Keratinocyte (primary cell): ENCODE measurements around the gene WDR76. TPM values are rescaled to one million over a fixed set of nuclear protein-coding genes. Genes with fewer than 3 reads are reported as not detected.
"Not testable (repeated sequence)": the region's sequence is repeated elsewhere in the genome, so short reads cannot be mapped to it uniquely, and the experiment has no call there.

Experiments
- DNase-seq: peaks from one replicate; pipeline ENCODE4 v3.0.0-alpha.2; 2011; ENCODE audit warnings: low read depth, missing footprints, low spot score
- FAIRE-seq: peaks from 2 replicates; lab custom pipeline; 2011; peaks lifted over from hg19 to GRCh38; lab: Jason Lieb, UNC
- H2AFZ ChIP-seq: 2 replicates; pipeline ENCODE4 v1.6.0; 2012; ENCODE audit warnings: low read length, control low read depth, inconsistent platforms; ENCODE audit not compliant: control insufficient read depth
- H3K27ac ChIP-seq: 2 replicates; pipeline ENCODE4 v1.5.1; 2011; ENCODE audit warnings: low read length; ENCODE audit not compliant: control insufficient read depth, insufficient read depth
- H3K27me3 ChIP-seq: 3 replicates; pipeline ENCODE4 v1.6.0; 2011; ENCODE audit warnings: low read length; ENCODE audit not compliant: control insufficient read depth, insufficient read depth; ENCODE audit errors: extremely low read depth
- H3K36me3 ChIP-seq, 2 experiments: 2 replicates in 1 of 2; 3 replicates in 1 of 2; pipeline ENCODE4 v1.5.1; 2011; ENCODE audit warnings: low read length in 2 of 2, mild to moderate bottlenecking in 1 of 2; ENCODE audit not compliant: control insufficient read depth in 2 of 2, insufficient read depth in 2 of 2; ENCODE audit errors: extremely low read depth in 1 of 2
- H3K4me1 ChIP-seq: 3 replicates; pipeline ENCODE4 v1.5.1; 2011; ENCODE audit warnings: low read length; ENCODE audit not compliant: control insufficient read depth, insufficient read depth; ENCODE audit errors: extremely low read depth
- H3K4me2 ChIP-seq: 3 replicates; pipeline ENCODE4 v1.6.0; 2011; ENCODE audit warnings: low read depth, low read length; ENCODE audit not compliant: control insufficient read depth, insufficient read depth; ENCODE audit errors: extremely low read depth
- H3K4me3 ChIP-seq, 3 experiments: fragments of 200-600 bp in 1 of 3; sonication (generic) in 1 of 3; 2 replicates in 2 of 3; 3 replicates in 1 of 3; pipeline ENCODE4 v1.5.1; 2011 to 2016; ENCODE audit warnings: low read length in 3 of 3, mild to moderate bottlenecking in 3 of 3, control low read depth in 2 of 3, inconsistent platforms in 1 of 3, low read depth in 1 of 3, mixed read lengths in 1 of 3, mixed run types in 1 of 3, moderate library complexity in 1 of 3; ENCODE audit not compliant: control insufficient read depth in 2 of 3, insufficient read depth in 2 of 3; ENCODE audit errors: extremely low read depth in 1 of 3
- H3K79me2 ChIP-seq: 2 replicates; pipeline ENCODE4 v1.6.0; 2012; ENCODE audit warnings: low read length; ENCODE audit not compliant: control insufficient read depth, insufficient read depth
- H3K9ac ChIP-seq: 3 replicates; pipeline ENCODE4 v1.6.0; 2011; ENCODE audit warnings: low read length; ENCODE audit not compliant: control insufficient read depth, insufficient read depth; ENCODE audit errors: extremely low read depth
- H3K9me1 ChIP-seq: 3 replicates; pipeline ENCODE4 v1.6.0; 2011; ENCODE audit warnings: low read length; ENCODE audit not compliant: control insufficient read depth, insufficient read depth; ENCODE audit errors: extremely low read depth
- H3K9me3 ChIP-seq: 2 replicates; pipeline ENCODE4 v1.5.1; 2012; ENCODE audit warnings: low read depth, low read length; ENCODE audit not compliant: control insufficient read depth
- H4K20me1 ChIP-seq: 3 replicates; pipeline ENCODE4 v1.6.0; 2011; ENCODE audit warnings: low read length; ENCODE audit not compliant: control insufficient read depth, insufficient read depth; ENCODE audit errors: extremely low read depth
- dilution Hi-C: fragments of 300-500 bp; cut with MboI; formaldehyde crosslinking; loops from one replicate; pipeline ENCODE4 v1.7.0; 2020; ENCODE audit warnings: low sequenced_read_pairs; ENCODE audit not compliant: extremely low pct_ligation_motif_present
- polyA plus RNA-seq, 5 experiments: library from polyadenylated mRNA; depleted of rRNA in 3 of 5; stranded (reverse) in 3 of 5; stranded (forward) in 1 of 5; unstranded in 1 of 5; fragments of >200 nt; gene quantifications; 1 replicate in 1 of 5; 2 replicates in 3 of 5; 3 replicates in 1 of 5; pipeline versions ENCODE4 v1.2.1 to v1.2.3, GENCODE V29; 2011 to 2012; ENCODE audit warnings: missing spikeins in 2 of 5, low read depth in 1 of 5, low replicate concordance in 1 of 5

Gene WDR76
- polyA plus RNA-seq, 1 donor (not counting 4 experiments of a cell fraction or from before 2014, with no cell fraction given), result 4.7 TPM

DNA sequence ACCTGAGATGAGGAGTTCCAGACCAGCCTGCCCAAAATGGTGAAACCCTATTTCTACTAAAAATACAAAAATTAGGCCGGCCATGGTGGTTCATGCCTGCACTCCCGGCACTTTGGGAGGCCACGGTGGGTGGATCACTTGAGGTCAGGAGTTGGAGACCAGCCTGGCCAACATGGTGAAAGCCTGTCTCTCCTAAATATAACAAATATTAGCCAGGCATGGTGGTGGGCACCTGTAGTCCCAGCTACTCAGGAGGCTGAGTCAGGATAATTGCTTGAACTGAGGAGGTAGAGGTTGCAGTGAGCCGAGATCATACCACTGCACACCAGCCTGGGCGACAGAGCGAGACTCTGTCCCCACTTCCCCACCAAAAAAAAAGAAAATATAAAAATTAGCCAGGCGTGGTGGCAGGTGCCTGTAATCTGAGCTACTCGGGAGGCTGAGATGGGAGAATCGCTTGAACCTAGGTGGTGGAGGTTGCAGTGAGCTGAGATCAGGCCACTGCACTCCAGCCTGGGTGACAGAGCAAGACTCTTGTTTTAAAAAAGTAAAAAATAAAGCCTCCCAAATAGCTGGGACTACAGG is 4.0 kb downstream of the WDR76 start:
- dilution Hi-C loops, FAIRE-seq, H3K9ac ChIP-seq, H3K4me2 ChIP-seq, H3K27me3 ChIP-seq, H3K79me2 ChIP-seq, H4K20me1 ChIP-seq, H3K27ac ChIP-seq, H3K4me1 ChIP-seq, H3K4me3 ChIP-seq, H3K9me3 ChIP-seq, DNase-seq, H3K36me3 ChIP-seq, H3K9me1 ChIP-seq, H2AFZ ChIP-seq: not testable (repeated sequence)

DNA sequence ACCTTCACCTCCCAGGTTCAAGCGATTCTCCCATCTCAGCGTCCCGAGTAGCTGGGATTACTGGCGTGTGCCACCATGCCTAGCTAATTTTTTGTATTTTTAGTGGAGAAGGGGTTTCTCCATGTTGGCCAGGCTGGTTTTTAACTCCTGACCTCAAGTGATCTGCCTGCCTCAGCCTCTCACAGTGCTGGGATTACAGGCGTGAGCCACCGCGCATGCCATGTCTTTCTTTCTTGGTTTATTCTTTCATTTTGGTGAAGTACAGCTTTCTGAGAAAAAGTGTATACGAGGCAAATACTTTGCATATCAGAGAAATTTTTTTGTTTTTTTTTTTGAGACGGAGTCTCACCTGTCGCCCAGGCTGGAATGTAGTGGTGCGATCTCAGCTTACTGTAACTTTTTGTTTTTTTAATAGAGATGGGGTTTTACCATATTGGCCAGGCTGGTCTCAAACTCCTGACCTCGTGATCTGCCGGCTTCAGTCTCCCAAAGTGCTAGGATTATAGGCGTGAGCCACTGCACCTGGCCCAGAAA is 4.8 kb downstream of the WDR76 start:
- H3K36me3 ChIP-seq, H3K4me2 ChIP-seq, H3K9ac ChIP-seq, H4K20me1 ChIP-seq, H3K79me2 ChIP-seq, H2AFZ ChIP-seq, H3K27me3 ChIP-seq, FAIRE-seq, dilution Hi-C loops, H3K9me1 ChIP-seq, H3K9me3 ChIP-seq, H3K27ac ChIP-seq, DNase-seq, H3K4me1 ChIP-seq, H3K4me3 ChIP-seq: not testable (repeated sequence)

GRCh38 chr15:43832485-43832884 is 5.7 kb downstream of the WDR76 start:
- H3K4me2 ChIP-seq, H3K9me1 ChIP-seq, H3K9me3 ChIP-seq, H3K4me3 ChIP-seq, H3K4me1 ChIP-seq, H3K36me3 ChIP-seq, DNase-seq, dilution Hi-C loops, FAIRE-seq, H3K27ac ChIP-seq, H3K9ac ChIP-seq, H2AFZ ChIP-seq, H3K27me3 ChIP-seq, H4K20me1 ChIP-seq, H3K79me2 ChIP-seq: not testable (repeated sequence)
